Measurements from ENCODE around the gene EME2. TPM values are rescaled to one million over a fixed set of nuclear protein-coding genes. Genes with fewer than 3 reads are reported as not detected.

The EME2 gene
- total RNA-seq, 1 experiment from 2014 or later, result 63.6 TPM

DNA sequence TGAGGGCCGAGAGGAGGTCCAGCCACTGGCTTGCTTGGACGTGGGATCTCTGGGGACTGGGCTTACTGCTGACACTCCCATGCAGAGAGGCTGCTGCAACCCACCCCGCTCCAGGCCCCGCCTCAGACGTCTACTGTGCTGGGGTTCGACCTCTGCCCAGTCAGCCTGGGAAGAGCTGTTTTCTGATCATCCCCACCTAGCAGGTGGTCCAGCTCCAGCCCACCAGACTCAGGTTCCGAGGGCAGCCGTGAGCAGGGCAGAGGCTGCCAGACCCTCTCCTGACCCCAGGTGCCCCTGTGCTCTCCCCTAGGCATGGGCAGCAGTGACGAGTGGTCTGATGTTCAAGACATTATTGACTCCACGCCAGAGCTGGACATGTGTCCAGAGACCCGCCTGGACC is 24.7 kb upstream of the EME2 start:
- Histone ChIP-seq H3T11ph (ENCODE audit: low read length) (no peak overlapping the region), H3K79me1 (ENCODE audit: insufficient read depth, low read depth, low read length, poor library complexity, severe bottlenecking) (no peaks in the 10 kb centered on the region), H3K27ac (ENCODE audit: insufficient read length, low read depth, low read length) (no peak overlapping the region), H3K23ac (ENCODE audit: insufficient read length, low read depth, low read length) (no peak overlapping the region), H3K4me2 (ENCODE audit: insufficient read depth, insufficient read length, low read length) (no peak overlapping the region), H2BK15ac (ENCODE audit: low read depth, low read length) (no peak overlapping the region), H2AFZ (ENCODE audit: low read length) (no peak overlapping the region), H3K9ac (ENCODE audit: extremely low read depth, insufficient read length, low read length) (no peak overlapping the region), H2BK120ac (ENCODE audit: low read depth, low read length, poor library complexity, severe bottlenecking) (no peak overlapping the region), H2BK20ac (ENCODE audit: low read depth, low read length, poor library complexity, severe bottlenecking) (no peak overlapping the region), H3K27me3 (ENCODE audit: insufficient read depth, low read length) (no peaks in the 10 kb centered on the region), H3K23me2 (ENCODE audit: insufficient read length, low read depth, low read length, poor library complexity, severe bottlenecking) (no peaks in the 10 kb centered on the region), H2BK12ac (ENCODE audit: insufficient read length, low read depth, low read length) (no peak overlapping the region), H3K4ac (ENCODE audit: low read depth, low read length) (no peak overlapping the region), H2AK5ac (ENCODE audit: insufficient read length, low read length) (no peak overlapping the region), H3K9me3 (ENCODE audit: control insufficient read depth, low read depth, low read length) (no peaks in the 10 kb centered on the region), H3K56ac (ENCODE audit: insufficient read length, low read depth, low read length) (no peak overlapping the region), H3K79me2 (ENCODE audit: insufficient read depth, low read length) (no peaks in the 10 kb centered on the region), H4K5ac (ENCODE audit: insufficient read length, low read depth, low read length) (no peak overlapping the region), H3K14ac (ENCODE audit: insufficient read depth, low read length) (no peak overlapping the region), H2BK5ac (ENCODE audit: insufficient read length, low read length) (no peak overlapping the region), H3K18ac (ENCODE audit: insufficient read length, low read depth, low read length) (no peak overlapping the region), H4K20me1 (ENCODE audit: control insufficient read depth, insufficient read depth, insufficient read length) (peaks cover 3% of the 10 kb centered on the region), H3K4me1 (ENCODE audit: insufficient read depth, low read length) (no peaks in the 10 kb centered on the region), H4K8ac (replicated peaks; ENCODE audit: insufficient read length, low read depth, low read length) (no peak overlapping the region), H4K91ac (ENCODE audit: insufficient read length, low read depth, low read length) (no peak overlapping the region)
- Mint-ChIP-seq H3K4me3 (no peak overlapping the region), H3K27me3 (ENCODE audit: low read depth) (no peaks in the 10 kb centered on the region), H3K36me3 (ENCODE audit: insufficient read depth in 1 of 3, low read depth in 3 of 3) (peaks cover 3 to 32% (median 32%) of the 10 kb centered on the region in 3 experiments), H3K9me3 (no peaks in the 10 kb centered on the region), H3K27ac (no peak overlapping the region), H3K4me1 (no peaks in the 10 kb centered on the region)
- WGBS (ENCODE audit: extremely low coverage, insufficient read length, low lambda C conversion rate), result no CpG with 5 or more reads among the region's 11 CpGs
- DNase-seq, result no peak
- TF ChIP-seq, protein P1, sequence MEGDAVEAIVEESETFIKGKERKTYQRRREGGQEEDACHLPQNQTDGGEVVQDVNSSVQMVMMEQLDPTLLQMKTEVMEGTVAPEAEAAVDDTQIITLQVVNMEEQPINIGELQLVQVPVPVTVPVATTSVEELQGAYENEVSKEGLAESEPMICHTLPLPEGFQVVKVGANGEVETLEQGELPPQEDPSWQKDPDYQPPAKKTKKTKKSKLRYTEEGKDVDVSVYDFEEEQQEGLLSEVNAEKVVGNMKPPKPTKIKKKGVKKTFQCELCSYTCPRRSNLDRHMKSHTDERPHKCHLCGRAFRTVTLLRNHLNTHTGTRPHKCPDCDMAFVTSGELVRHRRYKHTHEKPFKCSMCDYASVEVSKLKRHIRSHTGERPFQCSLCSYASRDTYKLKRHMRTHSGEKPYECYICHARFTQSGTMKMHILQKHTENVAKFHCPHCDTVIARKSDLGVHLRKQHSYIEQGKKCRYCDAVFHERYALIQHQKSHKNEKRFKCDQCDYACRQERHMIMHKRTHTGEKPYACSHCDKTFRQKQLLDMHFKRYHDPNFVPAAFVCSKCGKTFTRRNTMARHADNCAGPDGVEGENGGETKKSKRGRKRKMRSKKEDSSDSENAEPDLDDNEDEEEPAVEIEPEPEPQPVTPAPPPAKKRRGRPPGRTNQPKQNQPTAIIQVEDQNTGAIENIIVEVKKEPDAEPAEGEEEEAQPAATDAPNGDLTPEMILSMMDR (conservative IDR thresholded peaks at IDR 0.05), result no peak

Data from H9 (cell line).